Stimulated activated CD4-positive, alpha-beta T cell treated with anti-CD3 and anti-CD28 coated beads, TNF-alpha, amount 100 ng/mL, for 48 hours (primary cell): ENCODE measurements around the gene KMT2A.
"Not testable (repeated sequence)": the region's sequence is repeated elsewhere in the genome, so short reads cannot be mapped to it uniquely, and the experiment has no call there.

Source experiments
- DNase-seq, 3 donors: peaks; one replicate each; pipeline ENCODE4 v3.0.0-alpha.2; 2020; ENCODE audit warnings: low read depth in 3 of 3

The KMT2A gene

DNA sequence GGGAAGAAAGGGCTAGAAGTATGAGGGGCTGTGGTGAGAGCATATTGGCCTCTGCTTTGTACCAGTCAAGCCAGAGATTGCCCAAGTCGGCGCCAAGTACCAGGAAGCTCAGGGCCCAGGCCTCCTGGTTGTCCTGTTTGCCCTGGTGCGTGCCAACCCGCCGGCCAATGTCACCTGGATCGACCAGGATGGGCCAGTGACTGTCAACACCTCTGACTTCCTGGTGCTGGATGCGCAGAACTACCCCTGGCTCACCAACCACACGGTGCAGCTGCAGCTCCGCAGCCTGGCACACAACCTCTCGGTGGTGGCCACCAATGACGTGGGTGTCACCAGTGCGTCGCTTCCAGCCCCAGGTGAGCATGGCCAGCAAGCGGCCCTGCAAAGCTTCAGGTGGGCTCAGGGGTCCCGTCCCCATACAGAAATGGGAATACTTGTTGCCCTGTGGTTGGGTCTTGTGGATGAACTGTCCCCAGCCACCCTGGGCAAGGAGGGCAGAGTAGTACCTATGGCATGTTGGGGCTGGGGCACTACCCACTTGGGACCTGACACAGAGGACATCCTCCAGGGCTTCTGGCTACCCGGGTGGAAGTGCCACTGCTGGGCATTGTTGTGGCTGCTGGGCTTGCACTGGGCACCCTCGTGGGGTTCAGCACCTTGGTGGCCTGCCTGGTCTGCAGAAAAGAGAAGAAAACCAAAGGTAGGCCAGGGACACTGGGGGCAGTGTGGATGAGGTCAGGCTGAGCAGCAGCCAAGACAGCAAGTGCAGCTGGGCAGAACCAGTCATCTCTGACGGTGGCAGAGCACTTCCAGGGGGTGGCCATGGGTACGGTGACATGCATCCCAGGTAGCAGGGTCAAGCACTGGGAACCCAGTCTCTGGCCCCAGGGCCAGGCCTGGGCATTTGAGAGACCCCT, 96.8 kb downstream of the KMT2A start:
- no peak for DNase-seq

GRCh38 chr11:118533769-118534729, 97.8 kb downstream of the KMT2A start:
- no peak for DNase-seq

- no peak for DNase-seq
Observed at GRCh38 chr11:118535261-118535660, 99.0 kb downstream of the KMT2A start.

- no peak for DNase-seq
Observed at GRCh38 chr11:118536726-118537125, 100.4 kb downstream of the KMT2A start.

- no peak for DNase-seq
Observed at GRCh38 chr11:118537409-118537980, 101.2 kb downstream of the KMT2A start.

DNA sequence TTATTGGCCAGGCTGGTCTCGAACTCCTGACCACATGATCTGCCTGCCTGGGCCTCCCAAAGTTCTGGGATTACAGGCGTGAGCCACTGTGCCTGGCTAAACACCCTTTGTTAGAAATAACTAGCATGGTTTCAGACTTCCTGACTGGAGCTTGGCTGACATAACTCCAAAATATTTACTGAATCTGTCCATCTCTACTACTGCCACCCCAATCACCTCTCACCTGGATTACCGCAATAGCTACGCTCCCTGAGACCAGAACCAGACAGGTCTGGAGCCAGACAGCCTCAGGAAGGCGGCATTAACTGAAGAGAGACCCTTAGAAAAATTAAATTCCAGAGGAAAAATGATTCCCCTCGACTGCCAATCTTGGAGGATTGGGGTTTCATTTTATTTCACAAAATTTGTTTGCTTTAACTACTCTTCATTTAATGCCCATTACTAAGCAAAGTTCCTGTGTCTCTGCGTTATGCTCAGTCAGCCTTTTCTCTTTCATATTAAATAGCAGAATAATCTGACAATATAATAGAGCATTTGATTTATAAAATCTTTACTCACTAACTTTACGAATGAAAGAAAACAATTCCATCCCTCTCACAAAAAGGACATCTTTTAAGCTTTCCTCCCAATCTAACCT, 107.8 kb downstream of the KMT2A start:
- no peak for DNase-seq

- DNase-seq = no peak
Observed at GRCh38 chr11:118544647-118545010, 108.3 kb downstream of the KMT2A start.

- no peak for DNase-seq
Observed at GRCh38 chr11:118545533-118545932, 109.2 kb downstream of the KMT2A start.

DNA sequence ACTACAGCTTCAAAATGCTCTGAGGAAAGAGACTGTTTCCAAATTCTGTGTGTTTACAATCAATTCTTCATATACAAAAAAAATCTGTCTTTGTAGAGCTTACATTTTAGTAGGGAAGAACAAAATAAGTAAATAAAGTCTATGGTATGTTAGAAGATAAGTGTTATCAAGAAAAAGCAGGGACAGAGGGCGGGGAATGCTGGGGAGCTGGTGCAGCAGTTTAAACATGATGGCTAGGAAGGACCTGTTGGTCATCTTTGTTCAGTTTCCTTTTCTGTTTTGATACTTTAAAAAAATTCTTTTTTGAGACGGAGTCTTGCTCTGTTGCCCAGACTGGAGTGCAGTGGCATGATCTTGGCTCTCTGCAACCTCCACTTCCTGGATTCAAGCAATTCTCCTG, 110.8 kb downstream of the KMT2A start:
- no peak for DNase-seq

- no peak for DNase-seq
Observed at GRCh38 chr11:118552341-118552740, 116.0 kb downstream of the KMT2A start.

DNA sequence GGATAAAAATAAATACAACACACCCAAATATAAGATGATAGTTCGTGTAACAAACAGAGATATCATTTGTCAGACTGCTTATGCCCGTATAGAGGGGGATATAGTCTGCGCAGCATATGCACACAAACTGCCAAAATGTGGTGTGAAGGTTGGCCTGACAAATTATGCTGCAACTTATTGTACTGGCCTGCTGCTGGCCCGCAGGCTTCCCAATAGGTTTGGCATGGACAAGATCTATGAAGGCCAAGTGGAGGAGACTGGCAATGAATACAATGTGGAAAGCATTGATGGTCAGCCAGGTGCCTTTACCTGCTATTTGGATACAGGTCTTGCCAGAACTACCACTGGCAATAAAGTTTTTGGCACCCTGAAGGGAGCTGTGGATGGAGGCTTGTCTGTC, 124.5 kb downstream of the KMT2A start:
- no peak for DNase-seq

DNA sequence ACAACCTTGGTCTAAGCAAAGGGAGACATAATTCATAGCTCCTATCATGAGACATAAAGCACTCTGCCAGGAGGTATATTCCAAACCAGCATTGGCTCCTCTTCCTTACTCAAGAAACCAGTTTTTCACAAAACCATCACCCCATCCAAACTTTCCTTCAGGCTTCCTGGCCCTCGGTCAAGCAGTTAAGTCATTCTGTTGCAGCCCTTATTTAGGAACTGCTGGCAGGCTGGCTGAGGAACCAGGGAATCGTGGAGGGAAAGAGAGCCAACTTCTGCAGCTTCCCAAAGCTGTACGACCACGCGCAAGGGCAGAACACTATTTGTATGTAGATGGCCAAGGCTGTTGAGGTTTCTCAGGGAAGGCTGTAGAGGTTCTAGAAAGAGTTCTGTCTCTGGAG, 128.8 kb downstream of the KMT2A start:
- DNase-seq = no peak

DNA sequence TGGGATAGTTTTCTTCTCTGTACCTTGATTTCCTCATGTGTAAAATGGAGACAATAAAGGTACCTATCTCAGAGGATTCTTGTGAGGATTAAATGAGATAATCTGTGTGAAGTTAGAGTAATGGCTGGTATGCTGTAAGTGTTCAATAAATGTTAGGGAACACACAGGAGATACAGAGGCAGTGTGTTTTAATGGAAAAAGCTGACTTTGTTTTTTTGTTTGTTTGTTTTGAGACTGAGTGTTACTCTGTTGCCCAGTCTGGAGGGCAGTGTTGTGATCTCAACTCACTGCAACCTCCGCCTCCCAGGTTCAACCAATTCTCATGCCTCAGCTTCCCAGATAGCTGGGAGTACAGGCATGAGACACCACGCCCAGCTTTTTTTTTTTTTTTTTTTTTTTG, 133.4 kb downstream of the KMT2A start:
- DNase-seq = no peak

DNA sequence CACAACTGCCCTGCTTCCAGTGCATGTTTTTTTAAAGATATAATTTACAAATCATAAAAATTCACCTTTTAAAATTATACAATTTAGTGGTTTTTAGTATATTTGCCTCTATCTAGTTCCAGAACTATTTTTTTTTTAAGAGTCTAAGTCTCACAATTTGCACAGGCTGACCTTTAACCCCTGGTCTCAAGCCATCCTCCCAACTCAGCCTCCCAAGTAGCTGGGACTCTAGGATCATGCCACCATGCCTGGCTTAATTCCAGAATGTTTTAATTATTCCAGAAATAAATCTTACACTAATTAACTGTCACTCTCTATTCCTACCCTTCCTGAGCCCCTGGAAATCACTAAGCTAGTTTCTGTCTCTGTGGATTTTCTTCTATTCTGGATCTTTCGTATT, 134.5 kb downstream of the KMT2A start:
- DNase-seq = no peak

GRCh38 chr11:118571701-118572060, 135.4 kb downstream of the KMT2A start:
- DNase-seq = not testable (repeated sequence)

DNA sequence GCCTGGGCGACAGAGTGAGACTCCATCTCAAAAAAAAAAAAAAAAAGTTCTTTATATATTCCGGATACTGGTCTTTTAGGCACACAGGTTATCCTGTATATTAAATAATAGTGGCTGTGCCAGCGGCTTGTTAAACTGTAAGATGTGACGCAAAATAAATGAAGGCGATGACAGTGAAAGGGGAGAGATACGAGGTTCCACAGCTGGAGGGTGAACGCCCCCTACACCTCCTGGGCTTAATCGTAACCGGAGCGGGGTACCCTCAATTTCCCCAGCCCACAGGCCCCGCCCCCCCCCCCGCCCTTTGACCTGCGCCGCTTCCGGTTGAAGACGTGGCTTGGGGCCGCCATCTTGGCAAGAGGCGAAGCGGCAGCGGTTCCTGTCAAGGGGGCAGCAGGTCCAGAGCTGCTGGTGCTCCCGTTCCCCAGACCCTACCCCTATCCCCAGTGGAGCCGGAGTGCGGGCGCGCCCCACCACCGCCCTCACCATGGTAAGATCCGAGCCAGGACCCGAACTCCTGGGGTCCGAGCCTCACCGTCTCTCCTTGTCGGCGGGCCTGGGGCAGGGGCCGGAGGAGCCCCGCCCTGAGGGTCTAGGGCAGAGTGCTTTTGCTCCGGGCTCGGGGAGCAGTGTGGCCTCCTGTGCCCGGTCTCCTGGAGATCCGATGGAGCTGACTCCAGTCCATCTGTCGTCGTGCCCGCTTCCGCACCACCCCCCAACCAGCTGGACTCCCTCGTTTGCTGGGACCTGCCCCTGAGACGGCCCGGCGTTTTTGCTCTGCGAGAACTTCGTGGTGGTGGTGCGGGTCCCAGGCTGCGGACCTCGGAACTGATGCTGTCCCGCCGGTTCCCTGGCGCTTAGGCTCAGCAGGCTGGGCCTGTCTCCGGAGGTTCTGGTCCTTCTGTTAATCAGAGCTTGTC, 136.0 kb downstream of the KMT2A start, which contains the start of gene ARCN1:
Gene ARCN1, plus strand, starts transcription at position 349 of the 920 bp plus-strand sequence. Its CDS starts 139 bp downstream, at position 488.
- peak; percentile 50 to 61 (median 54) for DNase-seq

DNA sequence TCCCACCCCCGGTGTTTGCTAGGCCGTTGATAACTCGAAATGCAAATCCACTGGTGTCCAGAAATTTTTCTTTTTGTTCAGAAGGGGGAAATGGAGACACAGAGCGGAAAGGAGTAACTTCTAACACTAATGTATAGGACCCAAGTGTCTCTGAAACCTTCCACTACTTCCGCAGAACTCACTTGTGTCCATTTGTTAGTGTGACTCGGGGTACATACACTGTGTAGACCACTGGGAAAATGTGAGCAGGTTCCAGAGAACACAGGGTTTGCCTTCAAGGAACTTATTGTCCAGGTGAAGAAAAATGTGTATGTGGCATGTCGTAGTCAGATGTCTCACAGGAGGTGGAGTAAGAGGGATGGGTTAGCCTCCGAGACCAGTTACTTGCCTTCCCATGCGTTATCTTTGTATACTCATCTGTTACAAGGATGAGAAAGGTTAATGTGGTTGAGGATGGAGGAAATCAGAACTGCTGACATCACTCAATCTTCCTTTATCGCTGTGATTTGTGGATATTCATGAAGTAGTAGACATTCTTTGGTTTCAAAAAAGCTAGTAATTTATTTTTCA, 136.8 kb downstream of the KMT2A start:
- peak in 1 of 3 donors; percentile 10 for DNase-seq

GRCh38 chr11:118574636-118575035, 138.3 kb downstream of the KMT2A start:
- DNase-seq = no peak
